Measurements from ENCODE around the gene CDCA4. TPM values are rescaled to one million over a fixed set of nuclear protein-coding genes. Genes with fewer than 3 reads are reported as not detected.

The CDCA4 gene
- total RNA-seq, 1 experiment from 2014 or later: 57.7 TPM

GRCh38 chr14:105062048-105062433 is 41.2 kb upstream of the CDCA4 start:
- Histone ChIP-seq H4K91ac (ENCODE audit: insufficient read length, low read depth, low read length) (no peak overlapping the region), H3K23ac (ENCODE audit: insufficient read length, low read depth, low read length) (no peak overlapping the region), H2AK5ac (ENCODE audit: insufficient read length, low read length) (no peak overlapping the region), H3K9ac (ENCODE audit: extremely low read depth, insufficient read length, low read length) (no peak overlapping the region), H3T11ph (ENCODE audit: low read length) (no peak overlapping the region), H2BK15ac (ENCODE audit: low read depth, low read length) (no peak overlapping the region), H3K14ac (ENCODE audit: insufficient read depth, low read length) (no peak overlapping the region), H4K20me1 (ENCODE audit: control insufficient read depth, insufficient read depth, insufficient read length) (no peaks in the 10 kb centered on the region), H3K56ac (ENCODE audit: insufficient read length, low read depth, low read length) (no peak overlapping the region), H3K27ac (ENCODE audit: insufficient read length, low read depth, low read length) (no peak overlapping the region), H3K27me3 (ENCODE audit: insufficient read depth, low read length) (no peaks in the 10 kb centered on the region), H2BK120ac (ENCODE audit: low read depth, low read length, poor library complexity, severe bottlenecking) (no peak overlapping the region), H3K79me2 (ENCODE audit: insufficient read depth, low read length) (no peaks in the 10 kb centered on the region), H3K4me1 (ENCODE audit: insufficient read depth, low read length) (no peaks in the 10 kb centered on the region), H2AFZ (ENCODE audit: low read length) (no peak overlapping the region), H3K79me1 (ENCODE audit: insufficient read depth, low read depth, low read length, poor library complexity, severe bottlenecking) (no peaks in the 10 kb centered on the region), H3K4me2 (ENCODE audit: insufficient read depth, insufficient read length, low read length) (no peak overlapping the region), H3K18ac (ENCODE audit: insufficient read length, low read depth, low read length) (no peak overlapping the region), H4K8ac (replicated peaks; ENCODE audit: insufficient read length, low read depth, low read length) (no peak overlapping the region), H3K23me2 (ENCODE audit: insufficient read length, low read depth, low read length, poor library complexity, severe bottlenecking) (no peaks in the 10 kb centered on the region), H2BK5ac (ENCODE audit: insufficient read length, low read length) (no peak overlapping the region), H2BK20ac (ENCODE audit: low read depth, low read length, poor library complexity, severe bottlenecking) (no peak overlapping the region), H3K4ac (ENCODE audit: low read depth, low read length) (no peak overlapping the region), H4K5ac (ENCODE audit: insufficient read length, low read depth, low read length) (no peak overlapping the region), H2BK12ac (ENCODE audit: insufficient read length, low read depth, low read length) (no peak overlapping the region), H3K9me3 (ENCODE audit: control insufficient read depth, low read depth, low read length) (no peaks in the 10 kb centered on the region)
- Mint-ChIP-seq H3K9me3 (no peaks in the 10 kb centered on the region), H3K4me1 (peaks cover 10 to 24% of the 10 kb centered on the region in 2 experiments), H3K27me3 (ENCODE audit: low read depth) (peaks cover 10% of the 10 kb centered on the region), H3K27ac (no peak overlapping the region), H3K36me3 (ENCODE audit: insufficient read depth in 1 of 3, low read depth in 3 of 3) (no peaks in the 10 kb centered on the region), H3K4me3 (peak overlapping the region in 1 of 2 experiments; percentile 35; a peak in 1 of 5 replicates)
- WGBS (ENCODE audit: extremely low coverage, insufficient read length, low lambda C conversion rate): no CpG with 5 or more reads among the region's 7 CpGs
- DNase-seq: no peak
- no peak for TF ChIP-seq CTCF (conservative IDR thresholded peaks at IDR 0.05)
